Astrocyte of the cerebellum (primary cell): ENCODE results near the gene TENM4.

Experiments
- DNase-seq: peaks from one replicate; pipeline ENCODE4 v3.0.0-alpha.2; 2011; ENCODE audit warnings: low read depth
- H3K4me3 ChIP-seq: 2 replicates; pipeline ENCODE4 v1.5.1; 2011; ENCODE audit warnings: mild to moderate bottlenecking, low read depth, low read length, moderate library complexity
- CTCF ChIP-seq: IDR thresholded peaks from 2 replicates; pipeline ENCODE4 v1.5.1; 2012; ENCODE audit warnings: low read length, low read depth, moderate library complexity, mild to moderate bottlenecking; ENCODE audit errors: missing control alignments
- in situ Hi-C: cut with HindIII; loops from 2 replicates; pipeline ENCODE4 v1.10.0; 2017; ENCODE audit warnings: low sequenced_read_pairs

Gene TENM4

GRCh38 chr11:79440571-79441460 is at the start of gene TENM4:
TENM4 (minus strand) TSS chr11:79441030; CDS start chr11:79069944, 371,086 bp downstream.
- peak; percentile 73 for DNase-seq
- peak; percentile 38 for TF ChIP-seq CTCF
- H3K4me3 ChIP-seq, result peak within 1 kb of the TSS; percentile 83
- in situ Hi-C loops, result no loop called here

- DNase-seq, result no peak
- H3K4me3 ChIP-seq, result no peak overlapping the region
- in situ Hi-C loops, result no loop called here
- TF ChIP-seq CTCF, result no peak
These were observed 47.5 kb upstream of the TENM4 start for GRCh38 chr11:79488286-79488685.

GRCh38 chr11:79487412-79487811 is 46.6 kb upstream of the TENM4 start:
- TF ChIP-seq CTCF, result no peak
- in situ Hi-C loops, result no loop called here
- no peak overlapping the region for H3K4me3 ChIP-seq
- no peak for DNase-seq

- in situ Hi-C loops, result no loop called here
- H3K4me3 ChIP-seq, result no peak overlapping the region
These were observed 45.6 kb upstream of the TENM4 start for GRCh38 chr11:79486242-79486984.

GRCh38 chr11:79485694-79486093 is 44.9 kb upstream of the TENM4 start:
- in situ Hi-C loops, result no loop called here
- H3K4me3 ChIP-seq, result no peak overlapping the region
- DNase-seq, result no peak
- no peak for TF ChIP-seq CTCF

More at GRCh38 chr11:79486242-79486984, 45.6 kb upstream of the TENM4 start:
- no peak for TF ChIP-seq CTCF
- DNase-seq, result no peak

GRCh38 chr11:79484872-79485271 is 44.0 kb upstream of the TENM4 start:
- TF ChIP-seq CTCF, result no peak
- in situ Hi-C loops, result no loop called here
- no peak for DNase-seq
- no peak overlapping the region for H3K4me3 ChIP-seq
